AG04450 (cell line): Measurements from ENCODE around the gene ALDH16A1. TPM values are rescaled to one million over a fixed set of nuclear protein-coding genes. Genes with fewer than 3 reads are reported as not detected.

Source experiments
- CTCF ChIA-PET: fragments of 300-600, 350-600 bp; formaldehyde crosslinking; extraction: SDS; loops from one replicate; lab custom pipeline; 2022; ENCODE audit warnings: antibody characterized with exemption, inconsistent platforms; lab: Charles Lee
- POLR2A ChIA-PET: fragments of 350-600 bp; formaldehyde crosslinking; extraction: SDS; loops from one replicate; lab custom pipeline; 2021; ENCODE audit warnings: antibody characterized with exemption, inconsistent platforms; lab: Yijun Ruan, JAX
- DNase-seq: peaks from one replicate; pipeline ENCODE4 v3.0.0-alpha.2; 2011; ENCODE audit warnings: low read depth, low spot score
- H3K27ac ChIP-seq: one replicate; pipeline ENCODE4 v1.5.1; 2012; ENCODE audit warnings: low read depth, low read length, control low read depth
- H3K27me3 ChIP-seq: one replicate; pipeline ENCODE4 v1.6.0; 2012; ENCODE audit warnings: low read length; ENCODE audit not compliant: control insufficient read depth, insufficient read depth
- H3K4me3 ChIP-seq: 2 replicates; pipeline ENCODE4 v1.5.1; 2011; ENCODE audit warnings: mild to moderate bottlenecking, low read depth, low read length, control low read depth
- H3K9me3 ChIP-seq: 2 replicates; pipeline ENCODE4 v1.5.1; 2012; ENCODE audit warnings: low read length; ENCODE audit not compliant: control insufficient read depth, insufficient read depth
- CTCF ChIP-seq: IDR thresholded peaks from 2 replicates; pipeline ENCODE4 v1.5.1; 2011; ENCODE audit warnings: low read depth, low read length, control low read depth, inconsistent platforms
- polyA plus RNA-seq: library from polyadenylated mRNA; depleted of rRNA; stranded (reverse); fragments of >200 nt; gene quantifications from 2 replicates; pipeline ENCODE4 v1.2.3, GENCODE V29; 2011

ALDH16A1 gene
- polyA plus RNA-seq, 1 experiment, result 4.1 TPM

DNA sequence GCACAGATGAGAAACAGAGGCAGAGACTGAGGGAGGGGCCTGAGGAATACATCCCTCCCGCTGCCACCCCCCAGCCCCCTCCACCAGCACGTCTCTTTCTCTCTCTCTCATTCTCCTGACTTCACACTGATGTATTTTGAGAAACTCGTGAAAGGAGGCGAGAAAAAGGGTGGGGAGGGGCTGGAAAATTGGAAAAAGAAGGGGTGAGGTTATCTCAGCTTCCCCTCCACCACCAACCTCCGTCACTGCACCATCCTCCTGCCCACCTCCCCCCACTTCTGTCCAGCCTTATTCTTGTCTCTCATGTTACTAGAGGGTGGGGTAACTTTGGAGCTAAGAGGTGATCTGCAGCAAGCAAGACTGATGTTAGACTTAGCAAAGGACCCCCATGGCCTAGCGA is 13.2 kb upstream of the ALDH16A1 start:
- TF ChIP-seq CTCF, result no peak
- Histone ChIP-seq H3K27ac (no peak overlapping the region), H3K9me3 (peaks cover 7% of the 10 kb centered on the region; the same call in 1 of the 2 replicates), H3K4me3 (no peak overlapping the region), H3K27me3 (peaks cover 71% of the 10 kb centered on the region)
- DNase-seq, result no peak
- POLR2A ChIA-PET, result no interaction called here
- CTCF ChIA-PET, result no interaction called here

GRCh38 chr19:49440439-49441209 is 12.4 kb upstream of the ALDH16A1 start:
- Histone ChIP-seq H3K27ac (no peak overlapping the region), H3K27me3 (peaks cover 64% of the 10 kb centered on the region), H3K9me3 (peaks cover 5% of the 10 kb centered on the region; the same call in 1 of the 2 replicates), H3K4me3 (no peak overlapping the region)
- TF ChIP-seq CTCF, result no peak
- CTCF ChIA-PET, result no interaction called here
- POLR2A ChIA-PET, result no interaction called here
- no peak for DNase-seq

- peaks cover 1% of the 10 kb centered on the region; the same call in 1 of the 2 replicates for H3K9me3 ChIP-seq
- ChIA-PET CTCF (interaction anchor here (0.6 kb wide), 1 partner anchor 254 kb away, joined by 4 read pairs; no protein-coding TSS in a partner anchor), POLR2A (no interaction called here)
- no peak for TF ChIP-seq CTCF
- peaks cover 56% of the 10 kb centered on the region for H3K27me3 ChIP-seq
- DNase-seq, result no peak
- H3K27ac ChIP-seq, result no peak within 1 kb of the TSS
- H3K4me3 ChIP-seq, result no peak within 1 kb of the TSS
These were observed 11.6 kb upstream of the ALDH16A1 start, which contains the start of gene SLC17A7 for GRCh38 chr19:49441210-49441959. TSS of gene SLC17A7 (minus strand) at chr19:49441527. CDS start at chr19:49441379, 148 bp downstream.

DNA sequence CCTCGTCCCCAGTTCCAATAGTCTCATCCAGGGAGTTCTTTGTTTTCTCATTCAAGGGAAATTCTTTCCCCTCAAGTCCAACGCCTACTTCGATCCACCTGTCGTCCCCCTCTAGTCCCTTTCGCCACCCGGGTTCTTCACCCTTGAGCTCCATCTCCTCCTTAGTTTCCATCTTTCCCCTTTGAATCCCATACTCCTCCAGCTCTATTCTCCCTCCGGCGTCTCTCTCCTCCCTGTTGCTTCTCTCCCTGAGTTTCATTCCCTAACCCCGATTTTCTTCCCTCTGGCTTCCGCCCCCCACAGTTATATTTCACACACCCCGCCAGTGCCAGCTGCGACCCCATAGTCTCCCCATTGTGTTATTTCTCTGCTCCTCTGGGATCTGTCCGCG is 11.1 kb upstream of the ALDH16A1 start:
- no peak for TF ChIP-seq CTCF
- H3K4me3 ChIP-seq, result no peak overlapping the region
- ChIA-PET POLR2A (no interaction called here), CTCF (interaction anchor here (0.6 kb wide), 1 partner anchor 254 kb away, joined by 4 read pairs; no protein-coding TSS in a partner anchor)
- no peak for DNase-seq
- peaks cover 51% of the 10 kb centered on the region for H3K27me3 ChIP-seq
- H3K27ac ChIP-seq, result no peak overlapping the region
- no peaks in the 10 kb centered on the region; the same call in 1 of the 2 replicates for H3K9me3 ChIP-seq
